DOHH2 (cell line): ENCODE measurements around the gene PALLD.

Experiments
- H3F3A ChIP-seq: fragments of 200-600 bp; sonication (generic), shearing (Covaris generic); 2 replicates; pipeline ENCODE4 v1.6.0; 2016; ENCODE audit warnings: antibody characterized with exemption, mild to moderate bottlenecking; ENCODE audit not compliant: control insufficient read depth, insufficient read depth
- H3K27ac ChIP-seq: fragments of 200-600 bp; sonication (generic); 2 replicates; pipeline ENCODE4 v1.5.1; 2014; ENCODE audit warnings: low read depth, mild to moderate bottlenecking, low read length, moderate library complexity
- H3K27me3 ChIP-seq: fragments of 200-600 bp; sonication (generic); 2 replicates; pipeline ENCODE4 v1.6.1; 2014; ENCODE audit warnings: mild to moderate bottlenecking, low read length, mixed read lengths; ENCODE audit not compliant: control insufficient read depth
- H3K36me3 ChIP-seq: fragments of 200-600 bp; sonication (generic); 2 replicates; pipeline ENCODE4 v1.6.1; 2014; ENCODE audit warnings: mild to moderate bottlenecking, low read length, moderate library complexity, mixed read lengths; ENCODE audit not compliant: control insufficient read depth
- H3K4me1 ChIP-seq: fragments of 200-600 bp; sonication (generic); 2 replicates; pipeline ENCODE4 v1.6.1; 2014; ENCODE audit warnings: mild to moderate bottlenecking, low read length, mixed read lengths; ENCODE audit not compliant: control insufficient read depth
- H3K4me2 ChIP-seq: fragments of 200-600 bp; sonication (generic); 2 replicates; pipeline ENCODE4 v1.6.0; 2014; ENCODE audit warnings: mild to moderate bottlenecking, low read length, moderate library complexity
- H3K4me3 ChIP-seq: fragments of 200-600 bp; sonication (generic); 2 replicates; pipeline ENCODE4 v1.5.1; 2014; ENCODE audit warnings: mild to moderate bottlenecking, low read length, mixed read lengths
- H3K79me2 ChIP-seq: fragments of 200-600 bp; sonication (generic); 2 replicates; pipeline ENCODE4 v1.6.1; 2014; ENCODE audit warnings: mild to moderate bottlenecking, low read length, mixed read lengths; ENCODE audit not compliant: control insufficient read depth
- H3K9me2 ChIP-seq: fragments of 200-600 bp; sonication (generic); replicated peaks from 2 replicates; pipeline ENCODE4 v1.6.1; 2014; ENCODE audit warnings: mild to moderate bottlenecking, low read length, mixed read lengths; ENCODE audit not compliant: control insufficient read depth
- H3K9me3 ChIP-seq: fragments of 200-600 bp; sonication (generic); 2 replicates; pipeline ENCODE4 v1.6.1; 2014; ENCODE audit warnings: antibody characterized with exemption, low read length, mixed read lengths; ENCODE audit not compliant: control insufficient read depth, insufficient read depth
- H4K20me1 ChIP-seq: fragments of 200-600 bp; sonication (generic); 2 replicates; pipeline ENCODE4 v1.6.0; 2014; ENCODE audit warnings: low read depth, mild to moderate bottlenecking, antibody characterized with exemption, low read length, moderate library complexity; ENCODE audit not compliant: control insufficient read depth, insufficient read depth
- EZH2phosphoT487 ChIP-seq: fragments of 200-600 bp; sonication (generic); IDR thresholded peaks from 2 replicates; pipeline ENCODE4 v1.6.1; 2017; ENCODE audit warnings: borderline replicate concordance, mild to moderate bottlenecking, antibody characterized with exemption, low read length, moderate library complexity, mixed read lengths
- TF ChIP-seq, protein P1 (sequence below): fragments of 200-600 bp; sonication (generic); IDR thresholded peaks from one replicate; pipeline ENCODE4 v1.5.1; 2014; ENCODE audit warnings: antibody characterized with exemption, mild to moderate bottlenecking, low read depth, low read length; ENCODE audit not compliant: poor library complexity, severe bottlenecking

The PALLD gene

DNA sequence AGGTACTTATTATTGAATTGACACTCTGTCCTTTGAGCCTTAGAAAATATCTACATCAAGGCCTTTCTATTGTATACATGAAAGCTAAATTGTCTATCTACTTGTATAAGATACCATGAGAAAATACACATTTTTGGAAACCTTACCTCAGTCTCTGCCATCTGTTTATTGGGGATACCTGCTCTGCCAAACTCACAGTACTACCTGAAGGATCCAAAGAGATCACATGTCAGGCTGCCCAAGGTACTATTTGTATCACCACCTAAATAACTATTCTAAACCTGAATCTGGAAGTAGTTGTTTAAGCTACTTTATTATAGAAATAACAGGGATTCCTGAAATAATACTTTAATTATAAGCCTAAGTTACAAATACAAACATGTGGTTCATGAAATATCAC, 126.2 kb downstream of the PALLD start:
- TF ChIP-seq, protein P1, sequence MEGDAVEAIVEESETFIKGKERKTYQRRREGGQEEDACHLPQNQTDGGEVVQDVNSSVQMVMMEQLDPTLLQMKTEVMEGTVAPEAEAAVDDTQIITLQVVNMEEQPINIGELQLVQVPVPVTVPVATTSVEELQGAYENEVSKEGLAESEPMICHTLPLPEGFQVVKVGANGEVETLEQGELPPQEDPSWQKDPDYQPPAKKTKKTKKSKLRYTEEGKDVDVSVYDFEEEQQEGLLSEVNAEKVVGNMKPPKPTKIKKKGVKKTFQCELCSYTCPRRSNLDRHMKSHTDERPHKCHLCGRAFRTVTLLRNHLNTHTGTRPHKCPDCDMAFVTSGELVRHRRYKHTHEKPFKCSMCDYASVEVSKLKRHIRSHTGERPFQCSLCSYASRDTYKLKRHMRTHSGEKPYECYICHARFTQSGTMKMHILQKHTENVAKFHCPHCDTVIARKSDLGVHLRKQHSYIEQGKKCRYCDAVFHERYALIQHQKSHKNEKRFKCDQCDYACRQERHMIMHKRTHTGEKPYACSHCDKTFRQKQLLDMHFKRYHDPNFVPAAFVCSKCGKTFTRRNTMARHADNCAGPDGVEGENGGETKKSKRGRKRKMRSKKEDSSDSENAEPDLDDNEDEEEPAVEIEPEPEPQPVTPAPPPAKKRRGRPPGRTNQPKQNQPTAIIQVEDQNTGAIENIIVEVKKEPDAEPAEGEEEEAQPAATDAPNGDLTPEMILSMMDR: no peak
- no peaks in the 10 kb centered on the region for H3F3A ChIP-seq
- no peaks in the 10 kb centered on the region for H3K36me3 ChIP-seq
- H3K9me3 ChIP-seq: no peaks in the 10 kb centered on the region
- no peaks in the 10 kb centered on the region for H4K20me1 ChIP-seq
- no peaks in the 10 kb centered on the region for H3K4me1 ChIP-seq
- no peak overlapping the region for H3K27ac ChIP-seq
- H3K4me3 ChIP-seq: no peak overlapping the region
- no peaks in the 10 kb centered on the region for H3K9me2 ChIP-seq
- no peak overlapping the region for H3K4me2 ChIP-seq
- H3K27me3 ChIP-seq: no peaks in the 10 kb centered on the region
- H3K79me2 ChIP-seq: no peaks in the 10 kb centered on the region

DNA sequence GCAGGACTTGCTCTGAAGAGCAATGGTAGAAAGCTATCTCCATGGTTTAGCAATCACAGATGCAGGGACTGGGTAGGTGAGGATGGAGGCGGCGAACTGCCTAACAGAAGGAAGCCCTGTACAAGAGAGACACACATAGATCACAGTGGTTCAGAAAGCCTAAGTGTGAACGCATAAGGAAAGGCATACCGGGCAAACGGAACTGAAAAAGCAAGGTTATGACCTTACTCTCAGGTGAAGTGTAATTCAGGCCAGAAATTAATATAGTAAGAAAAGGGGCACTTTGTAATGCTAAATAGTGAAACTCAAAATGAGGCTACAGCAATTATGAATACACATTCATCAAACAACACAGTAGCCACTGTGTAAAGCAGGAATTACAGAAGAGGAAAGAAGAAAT, 126.6 kb downstream of the PALLD start:
- TF ChIP-seq EZH2phosphoT487: no peak
- TF ChIP-seq, protein P1: no peak
- no peaks in the 10 kb centered on the region for H4K20me1 ChIP-seq
- no peak overlapping the region for H3K4me3 ChIP-seq
- H3K9me2 ChIP-seq: no peaks in the 10 kb centered on the region
- no peaks in the 10 kb centered on the region for H3F3A ChIP-seq
- H3K27ac ChIP-seq: no peak overlapping the region
- no peaks in the 10 kb centered on the region for H3K9me3 ChIP-seq
- H3K4me1 ChIP-seq: no peaks in the 10 kb centered on the region
- H3K4me2 ChIP-seq: no peak overlapping the region
- no peaks in the 10 kb centered on the region for H3K79me2 ChIP-seq
- no peaks in the 10 kb centered on the region for H3K27me3 ChIP-seq
- no peaks in the 10 kb centered on the region for H3K36me3 ChIP-seq

DNA sequence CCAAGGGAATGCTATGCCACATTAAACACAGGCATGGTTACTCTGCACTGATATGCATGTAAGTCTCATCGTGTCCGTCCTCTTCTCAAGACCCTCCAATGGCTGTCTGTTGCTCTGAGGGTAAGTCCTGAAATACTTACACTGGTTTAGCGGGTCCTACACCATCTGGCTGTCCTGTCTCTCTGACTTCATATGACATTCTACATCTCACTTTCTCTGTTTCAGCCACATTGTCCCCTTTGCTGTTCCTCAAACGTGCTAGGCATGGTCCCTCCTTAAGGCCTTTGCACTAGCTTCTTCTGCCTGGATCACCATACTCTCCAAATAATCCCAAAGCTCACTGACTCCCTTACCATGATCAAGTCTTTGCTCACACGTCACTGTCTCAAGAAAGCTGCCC, 131.4 kb downstream of the PALLD start:
- H3K27ac ChIP-seq: no peak overlapping the region
- no peaks in the 10 kb centered on the region for H3F3A ChIP-seq
- H4K20me1 ChIP-seq: no peaks in the 10 kb centered on the region
- no peak overlapping the region for H3K4me2 ChIP-seq
- H3K4me1 ChIP-seq: no peaks in the 10 kb centered on the region
- no peaks in the 10 kb centered on the region for H3K36me3 ChIP-seq
- H3K4me3 ChIP-seq: no peak overlapping the region
- no peaks in the 10 kb centered on the region for H3K9me2 ChIP-seq
- H3K27me3 ChIP-seq: no peaks in the 10 kb centered on the region
- TF ChIP-seq, protein P1: no peak
- TF ChIP-seq EZH2phosphoT487: no peak
- H3K9me3 ChIP-seq: no peaks in the 10 kb centered on the region
- no peaks in the 10 kb centered on the region for H3K79me2 ChIP-seq

DNA sequence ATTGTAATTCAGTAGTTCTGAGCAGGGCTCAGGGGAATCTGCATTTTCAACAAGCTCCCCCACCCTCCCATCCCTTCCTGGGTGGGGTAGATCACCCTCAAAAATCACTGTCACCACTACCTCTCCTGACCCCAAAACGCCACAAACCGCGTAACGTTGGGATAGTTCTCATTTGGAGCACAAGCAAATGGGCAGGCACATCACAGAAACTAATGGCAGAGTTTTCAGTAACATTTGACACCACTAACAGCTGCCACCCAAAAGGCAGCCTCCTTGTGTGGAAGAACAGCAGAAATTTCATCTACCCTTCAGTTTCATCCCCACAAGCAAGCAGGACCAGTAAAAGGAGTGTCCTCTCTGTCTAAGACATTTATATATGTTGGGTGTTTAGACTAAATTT, 132.7 kb downstream of the PALLD start:
- no peaks in the 10 kb centered on the region for H3K36me3 ChIP-seq
- H3K4me2 ChIP-seq: no peak overlapping the region
- no peaks in the 10 kb centered on the region for H3K4me1 ChIP-seq
- no peak for TF ChIP-seq EZH2phosphoT487
- TF ChIP-seq, protein P1: no peak
- H3K9me3 ChIP-seq: no peaks in the 10 kb centered on the region
- H3K27me3 ChIP-seq: no peaks in the 10 kb centered on the region
- H3F3A ChIP-seq: no peaks in the 10 kb centered on the region
- no peak overlapping the region for H3K4me3 ChIP-seq
- no peaks in the 10 kb centered on the region for H3K79me2 ChIP-seq
- H3K27ac ChIP-seq: no peak overlapping the region
- H3K9me2 ChIP-seq: no peaks in the 10 kb centered on the region
- H4K20me1 ChIP-seq: no peaks in the 10 kb centered on the region
